Liver (tissue), 9 donors: ENCODE results near the gene HAAO. TPM values are rescaled to one million over a fixed set of nuclear protein-coding genes. Genes with fewer than 3 reads are reported as not detected.

Source experiments
- DNase-seq: peaks from one replicate; pipeline ENCODE4 v3.0.0-alpha.2; 2017; ENCODE audit warnings: low spot score
- H3K27ac ChIP-seq, 2 donors: one replicate each; pipeline ENCODE4 v1.7.0; 2013; ENCODE audit warnings: inconsistent platforms in 2 of 2, low read length in 2 of 2, control low read depth in 1 of 2, low read depth in 1 of 2, mild to moderate bottlenecking in 1 of 2
- H3K27me3 ChIP-seq, 4 donors: one replicate each; pipeline versions ENCODE4 v1.6.1 to v1.7.0; 2013; ENCODE audit warnings: low read length in 3 of 4, inconsistent platforms in 1 of 4, mild to moderate bottlenecking in 1 of 4, moderate library complexity in 1 of 4; ENCODE audit not compliant: control insufficient read depth in 4 of 4, insufficient read depth in 4 of 4
- H3K36me3 ChIP-seq, 4 donors: one replicate each; pipeline versions ENCODE4 v1.6.1 to v1.7.0; 2013; ENCODE audit warnings: low read length in 3 of 4, mild to moderate bottlenecking in 3 of 4, low read depth in 1 of 4, moderate library complexity in 1 of 4; ENCODE audit not compliant: control insufficient read depth in 4 of 4, insufficient read depth in 3 of 4
- H3K4me1 ChIP-seq, 4 donors: one replicate each; pipeline versions ENCODE4 v1.6.1 to v1.7.0; 2013; ENCODE audit warnings: low read length in 3 of 4, mild to moderate bottlenecking in 3 of 4, moderate library complexity in 1 of 4; ENCODE audit not compliant: control insufficient read depth in 4 of 4, insufficient read depth in 4 of 4
- H3K4me3 ChIP-seq, 3 donors: one replicate each; pipeline versions ENCODE4 v1.6.1 to v1.7.0; 2013; ENCODE audit warnings: low read length in 3 of 3, control low read depth in 1 of 3, low read depth in 1 of 3, mild to moderate bottlenecking in 1 of 3
- H3K9ac ChIP-seq, 2 donors: one replicate each; pipeline ENCODE4 v1.7.0; 2013; ENCODE audit warnings: low read length in 2 of 2, mild to moderate bottlenecking in 2 of 2, moderate library complexity in 2 of 2, control low read depth in 1 of 2, low read depth in 1 of 2
- H3K9me3 ChIP-seq, 4 donors: one replicate each; pipeline versions ENCODE4 v1.6.1 to v1.7.0; 2013; ENCODE audit warnings: low read length in 3 of 4; ENCODE audit not compliant: control insufficient read depth in 4 of 4
- ATF3 ChIP-seq: IDR thresholded peaks from 2 replicates; pipeline ENCODE4 v1.6.1; 2016; ENCODE audit warnings: antibody characterized with exemption
- CTCF ChIP-seq: fragments of 150-350 bp; IDR thresholded peaks from 2 replicates; pipeline ENCODE4 v1.5.1; 2017; ENCODE audit warnings: improper control_type of control experiment, low read depth, low read length; ENCODE audit not compliant: missing input control
- FOXA1 ChIP-seq: IDR thresholded peaks from 2 replicates; pipeline ENCODE4 v1.6.1; 2016; ENCODE audit warnings: antibody characterized with exemption
- HNF4A ChIP-seq, 2 donors: conservative IDR thresholded peaks; 2 replicates each; pipeline ENCODE4 v1.6.1; 2016; ENCODE audit warnings: antibody characterized with exemption in 2 of 2, mild to moderate bottlenecking in 2 of 2
- RAD21 ChIP-seq, 2 donors: IDR thresholded peaks; 2 replicates each; pipeline ENCODE4 v1.6.1; 2016; ENCODE audit warnings: antibody characterized with exemption in 2 of 2, mild to moderate bottlenecking in 2 of 2
- REST ChIP-seq: IDR thresholded peaks from 2 replicates; pipeline ENCODE4 v1.6.1; 2016; ENCODE audit warnings: antibody characterized with exemption, mild to moderate bottlenecking
- SP1 ChIP-seq: IDR thresholded peaks from 2 replicates; pipeline ENCODE4 v1.6.1; 2018; ENCODE audit warnings: antibody characterized with exemption, mild to moderate bottlenecking
- TAF1 ChIP-seq: conservative IDR thresholded peaks from 2 replicates; pipeline ENCODE4 v1.6.1; 2016; ENCODE audit warnings: antibody characterized with exemption, mild to moderate bottlenecking
- YY1 ChIP-seq: IDR thresholded peaks from 2 replicates; pipeline ENCODE4 v1.6.1; 2016; ENCODE audit warnings: antibody characterized with exemption, mild to moderate bottlenecking
- ZBTB33 ChIP-seq: IDR thresholded peaks from 2 replicates; pipeline ENCODE4 v1.6.1; 2016; ENCODE audit warnings: antibody characterized with exemption
- WGBS: extraction: QIAGEN DNeasy Blood & Tissue Kit; methylation state at CpG from one replicate; pipeline ENCODE4 v1.1.7; 2013; 5-methylcytosine and 5-hydroxymethylcytosine counted together
- polyA plus RNA-seq, 2 donors: library from polyadenylated mRNA; stranded (reverse) in 1 of 2; unstranded in 1 of 2; fragments of 200-250 nt in 1 of 2; fragments of >200 nt in 1 of 2; fragmentation: Nextera tagmentation in 1 of 2; extraction: Ambion mirVana in 1 of 2; gene quantifications; one replicate each; pipeline versions ENCODE4 v1.2.1 to v1.2.3, GENCODE V29; 2013 to 2015
- total RNA-seq, 2 donors: library from RNA; depleted of rRNA; stranded (reverse); fragments of >200 nt; gene quantifications; one replicate each; pipeline ENCODE4 v1.2.3, GENCODE V29; 2014
- donor health status: healthy.
- donor health status: healthy.
- donor health status: healthy.
- donor health status: healthy.
- donor health status: healthy.

Gene HAAO
- total and polyA plus RNA-seq, 4 donors, result 17.4 to 140 (median 130) TPM

GRCh38 chr2:42794271-42795046 lies 2.1 kb upstream of the HAAO start (continued):
- peak; percentile 37 to 73 for TF ChIP-seq RAD21 (IDR thresholded peaks at IDR 0.05)
- TF ChIP-seq YY1, result peak; percentile 70
- peak; percentile 77 for TF ChIP-seq REST

- TF ChIP-seq ZBTB33 (no peak), ATF3 (no peak), RAD21 (IDR thresholded peaks at IDR 0.05) (no peak), HNF4A (conservative IDR thresholded peaks at IDR 0.05) (no peak), TAF1 (no peak), FOXA1 (no peak), SP1 (no peak), CTCF (no peak)
- peak overlapping the region; percentile 95 to 97 for H3K27ac ChIP-seq
- H3K4me1 ChIP-seq, result peaks cover 13 to 44% (median 31%) of the 10 kb centered on the region in 4 donors
- 11% methylated on average over 22 of the region's 22 CpGs for WGBS
- H3K9me3 ChIP-seq, result no peaks in the 10 kb centered on the region
- no peaks in the 10 kb centered on the region for H3K27me3 ChIP-seq
- peak overlapping the region; percentile 72 to 85 for H3K9ac ChIP-seq
- H3K4me3 ChIP-seq, result peak overlapping the region; percentile 63 to 90 (median 83)
- H3K36me3 ChIP-seq, result peaks cover 0 to 5% (median 0%) of the 10 kb centered on the region in 4 donors
- DNase-seq, result no peak
Measured at GRCh38 chr2:42793334-42794270, 1.2 kb upstream of the HAAO start.
